Activated CD4-positive, alpha-beta T cell treated with anti-CD3 and anti-CD28 coated beads for 36 hours (primary cell): ENCODE data around the gene YWHAB. TPM values are rescaled to one million over a fixed set of nuclear protein-coding genes. Genes with fewer than 3 reads are reported as not detected.

Experiments used
- ATAC-seq: fragments of 200-7000 bp; cut with Tn5 transposase; one replicate; pipeline ENCODE4 v1.10.0; 2021; ENCODE audit warnings: mild to moderate bottlenecking, moderate library complexity
- CTCF ChIA-PET: fragments of 350-600 bp; sonication (Branson Sonifier 250); formaldehyde crosslinking; loops from one replicate; lab custom pipeline; 2021; ENCODE audit warnings: antibody characterized with exemption; lab: Charles Lee
- POLR2A ChIA-PET: fragments of 350-600 bp; sonication (Branson Sonifier 250); formaldehyde crosslinking; loops from one replicate; lab custom pipeline; 2021; ENCODE audit warnings: antibody characterized with exemption, inconsistent platforms; lab: Charles Lee
- DNase-seq: peaks from one replicate; pipeline ENCODE4 v3.0.0-alpha.2; 2020
- H3K27ac Mint-ChIP-seq: one replicate; pipeline ENCODE4 v1.8.0; 2021; ENCODE audit warnings: mixed read lengths
- H3K27me3 Mint-ChIP-seq: one replicate; pipeline ENCODE4 v1.8.0; 2021; ENCODE audit warnings: mixed read lengths
- H3K36me3 Mint-ChIP-seq: one replicate; pipeline ENCODE4 v1.8.0; 2021; ENCODE audit warnings: low read depth, mixed read lengths
- H3K4me1 Mint-ChIP-seq: one replicate; pipeline ENCODE4 v1.8.0; 2021; ENCODE audit warnings: mixed read lengths
- H3K4me3 Mint-ChIP-seq: one replicate; pipeline ENCODE4 v1.8.0; 2021; ENCODE audit warnings: mild to moderate bottlenecking, moderate library complexity, mixed read lengths
- H3K9me3 Mint-ChIP-seq: one replicate; pipeline ENCODE4 v1.8.0; 2021; ENCODE audit warnings: low read depth, mixed read lengths
- intact Hi-C, 2 experiments: fragments of 100-400 bp; cut with DNase I in 1 of 2; cut with micrococcal nuclease in 1 of 2; formaldehyde crosslinking; loops; one replicate each; pipeline versions ENCODE4 v1.14.2 to v1.15.1; 2022 to 2024; cut with DNase I, micrococcal nuclease
- total RNA-seq, 2 experiments: library from RNA; stranded (reverse); gene quantifications; one replicate each; pipeline ENCODE4 v1.2.3, GENCODE V29; 2021

YWHAB gene
- total RNA-seq, 2 experiments from 2014 or later, result 273 to 326 TPM

GRCh38 chr20:44912189-44912588 lies 26.7 kb downstream of the YWHAB start:
- Mint-ChIP-seq H3K4me3 (no peak overlapping the region), H3K36me3 (peaks cover 51% of the 10 kb centered on the region), H3K9me3 (no peaks in the 10 kb centered on the region), H3K27ac (no peak overlapping the region), H3K27me3 (no peaks in the 10 kb centered on the region), H3K4me1 (peaks cover 36% of the 10 kb centered on the region)
- DNase-seq, result no peak
- intact Hi-C loops, result loop anchor here (1.0 to 5.0 kb wide), 3 partner anchors 55 to 200 kb away; partner anchors contain the start of gene STK4 (in 1 of the 2)
- ATAC-seq, result no peak
- POLR2A ChIA-PET, result no interaction called here
- CTCF ChIA-PET, result interaction anchor here (0.8 to 1.4 kb wide), 2 partner anchors 19 to 185 kb away, joined by 3 to 5 read pairs; no protein-coding TSS in a partner anchor

- H3K27ac Mint-ChIP-seq, result peak overlapping the region; percentile 17
- peak; percentile 61 for ATAC-seq
- no peaks in the 10 kb centered on the region for H3K27me3 Mint-ChIP-seq
- H3K4me3 Mint-ChIP-seq, result no peak overlapping the region
- H3K9me3 Mint-ChIP-seq, result no peaks in the 10 kb centered on the region
- intact Hi-C loops, result loop anchor here (5.0 kb wide), 2 partner anchors 52 to 197 kb away; partner anchors contain the start of gene STK4 (in 1 of the 2)
- POLR2A ChIA-PET, result interaction anchor here (0.5 kb wide), 1 partner anchor 10 kb away, joined by 7 read pairs; no protein-coding TSS in a partner anchor
- peak; percentile 48 for DNase-seq
- peaks cover 46% of the 10 kb centered on the region for H3K36me3 Mint-ChIP-seq
- CTCF ChIA-PET, result interaction anchor here (0.8 to 0.9 kb wide), 2 partner anchors 27 to 145 kb away, joined by 3 read pairs; no protein-coding TSS in a partner anchor
- H3K4me1 Mint-ChIP-seq, result peaks cover 26% of the 10 kb centered on the region
These were observed 29.4 kb downstream of the YWHAB start for GRCh38 chr20:44914924-44915323.

DNA sequence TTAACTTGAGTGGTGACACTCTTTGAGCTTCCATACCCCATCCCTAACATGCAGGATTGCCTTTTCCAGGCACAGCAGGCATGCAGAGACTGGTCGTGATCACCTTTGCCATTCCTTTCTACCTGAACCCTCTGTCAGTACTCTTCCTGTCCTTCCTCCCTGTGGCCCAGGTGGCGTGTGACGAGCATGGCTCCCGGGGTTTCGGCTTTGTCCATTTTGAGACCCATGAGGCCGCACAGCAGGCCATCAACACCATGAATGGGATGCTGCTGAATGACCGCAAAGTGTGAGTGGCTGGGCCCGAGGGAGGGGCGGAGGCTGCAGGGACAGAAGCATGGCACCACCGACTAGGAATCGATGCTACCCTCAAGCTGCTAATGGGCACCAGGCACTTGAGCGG lies 31.1 kb downstream of the YWHAB start:
- H3K9me3 Mint-ChIP-seq, result no peaks in the 10 kb centered on the region
- no peaks in the 10 kb centered on the region for H3K27me3 Mint-ChIP-seq
- H3K27ac Mint-ChIP-seq, result no peak overlapping the region
- DNase-seq (no peak), ATAC-seq (no peak)
- intact Hi-C loops, result no loop called here
- peaks cover 17% of the 10 kb centered on the region for H3K4me1 Mint-ChIP-seq
- peaks cover 49% of the 10 kb centered on the region for H3K36me3 Mint-ChIP-seq
- POLR2A ChIA-PET, result no interaction called here
- no peak overlapping the region for H3K4me3 Mint-ChIP-seq
- CTCF ChIA-PET, result interaction anchor here (1.3 kb wide), 1 partner anchor 8 kb away, joined by 3 read pairs; no protein-coding TSS in a partner anchor

- no peak for ATAC-seq
- POLR2A ChIA-PET, result no interaction called here
- peaks cover 44% of the 10 kb centered on the region for H3K36me3 Mint-ChIP-seq
- no peaks in the 10 kb centered on the region for H3K9me3 Mint-ChIP-seq
- no peaks in the 10 kb centered on the region for H3K27me3 Mint-ChIP-seq
- CTCF ChIA-PET, result interaction anchor here (0.6 to 1.6 kb wide), 4 partner anchors 9 to 696 kb away, joined by 3 to 5 read pairs (median 3); no protein-coding TSS in a partner anchor
- intact Hi-C loops, result no loop called here
- peaks cover 15% of the 10 kb centered on the region for H3K4me1 Mint-ChIP-seq
- H3K27ac Mint-ChIP-seq, result no peak overlapping the region
- no peak overlapping the region for H3K4me3 Mint-ChIP-seq
- DNase-seq, result no peak
These were observed 31.9 kb downstream of the YWHAB start for GRCh38 chr20:44917399-44917798.

GRCh38 chr20:44918342-44918741 lies 32.8 kb downstream of the YWHAB start:
- DNase-seq (no peak), ATAC-seq (no peak)
- H3K4me1 Mint-ChIP-seq, result peaks cover 15% of the 10 kb centered on the region
- peaks cover 39% of the 10 kb centered on the region for H3K36me3 Mint-ChIP-seq
- no peaks in the 10 kb centered on the region for H3K27me3 Mint-ChIP-seq
- no peak overlapping the region for H3K27ac Mint-ChIP-seq
- POLR2A ChIA-PET, result no interaction called here
- H3K9me3 Mint-ChIP-seq, result no peaks in the 10 kb centered on the region
- no peak overlapping the region for H3K4me3 Mint-ChIP-seq
- intact Hi-C loops, result no loop called here
- CTCF ChIA-PET, result interaction anchor here (0.6 to 1.6 kb wide), 2 partner anchors 23 to 24 kb away, joined by 3 to 5 read pairs; no protein-coding TSS in a partner anchor

- no peak for DNase-seq
- H3K27ac Mint-ChIP-seq, result no peak overlapping the region
- no peak for ATAC-seq
- H3K4me3 Mint-ChIP-seq, result no peak overlapping the region
- ChIA-PET POLR2A (no interaction called here), CTCF (no interaction called here)
- H3K36me3 Mint-ChIP-seq, result peaks cover 37% of the 10 kb centered on the region
- H3K27me3 Mint-ChIP-seq, result no peaks in the 10 kb centered on the region
- peaks cover 12% of the 10 kb centered on the region for H3K4me1 Mint-ChIP-seq
- no peaks in the 10 kb centered on the region for H3K9me3 Mint-ChIP-seq
- intact Hi-C loops, result no loop called here
These were observed 33.3 kb downstream of the YWHAB start for GRCh38 chr20:44918761-44919160.

DNA sequence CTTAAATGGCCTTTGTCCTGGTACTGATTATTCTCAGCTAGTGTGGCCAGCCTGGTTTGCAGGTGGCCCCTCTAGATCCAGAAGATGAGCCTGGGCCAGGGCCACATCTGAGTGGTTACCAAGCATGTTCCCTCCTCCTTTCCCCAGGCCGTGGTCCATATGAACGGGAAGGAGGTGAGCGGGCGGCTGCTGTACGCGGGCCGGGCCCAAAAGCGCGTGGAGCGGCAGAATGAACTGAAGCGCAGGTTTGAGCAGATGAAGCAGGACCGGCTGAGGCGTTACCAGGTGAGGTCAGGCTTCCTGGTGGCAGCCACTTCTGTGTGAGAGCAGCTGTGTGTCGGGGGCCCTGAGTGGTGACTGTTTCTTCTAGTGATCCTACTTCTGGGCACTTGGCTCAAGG lies 35.9 kb downstream of the YWHAB start:
- ATAC-seq (no peak), DNase-seq (no peak)
- H3K4me3 Mint-ChIP-seq, result no peak overlapping the region
- no peak overlapping the region for H3K27ac Mint-ChIP-seq
- H3K9me3 Mint-ChIP-seq, result no peaks in the 10 kb centered on the region
- H3K27me3 Mint-ChIP-seq, result no peaks in the 10 kb centered on the region
- H3K4me1 Mint-ChIP-seq, result no peaks in the 10 kb centered on the region
- ChIA-PET POLR2A (no interaction called here), CTCF (no interaction called here)
- H3K36me3 Mint-ChIP-seq, result peaks cover 36% of the 10 kb centered on the region
- intact Hi-C loops, result no loop called here

DNA sequence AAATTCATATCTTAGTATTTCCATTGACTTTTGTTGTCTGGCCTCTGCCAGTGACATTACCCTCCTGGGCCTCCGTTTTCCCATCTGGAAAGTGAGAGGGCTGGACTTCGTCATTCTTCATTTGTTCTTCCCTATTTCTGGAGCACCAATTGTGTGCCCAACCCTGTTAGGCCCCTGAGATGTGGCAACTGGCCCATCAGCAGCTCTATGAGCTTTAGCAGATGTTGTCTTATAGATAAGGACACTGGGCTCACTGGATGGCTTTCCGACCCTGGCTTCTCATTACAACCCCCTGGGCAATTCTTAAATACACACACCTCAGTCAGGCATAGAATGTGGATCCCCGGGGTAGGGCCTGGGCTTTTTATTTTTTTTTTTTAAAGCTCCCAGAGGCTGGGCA lies 39.0 kb downstream of the YWHAB start:
- H3K4me1 Mint-ChIP-seq, result no peaks in the 10 kb centered on the region
- ChIA-PET POLR2A (interaction anchor here (0.6 kb wide), 3 partner anchors 9 to 32 kb away, joined by 3 to 7 read pairs (median 4); no protein-coding TSS in a partner anchor), CTCF (interaction anchor here (1.4 to 1.6 kb wide), 2 partner anchors 22 to 23 kb away, joined by 4 read pairs; no protein-coding TSS in a partner anchor)
- no peak overlapping the region for H3K27ac Mint-ChIP-seq
- ATAC-seq (no peak), DNase-seq (no peak)
- intact Hi-C loops, result no loop called here
- peaks cover 25% of the 10 kb centered on the region for H3K36me3 Mint-ChIP-seq
- H3K27me3 Mint-ChIP-seq, result no peaks in the 10 kb centered on the region
- no peaks in the 10 kb centered on the region for H3K9me3 Mint-ChIP-seq
- no peak overlapping the region for H3K4me3 Mint-ChIP-seq

- POLR2A ChIA-PET, result no interaction called here
- H3K9me3 Mint-ChIP-seq, result no peaks in the 10 kb centered on the region
These were observed 43.1 kb downstream of the YWHAB start for GRCh38 chr20:44928595-44928994.

GRCh38 chr20:44930517-44931168 lies 45.1 kb downstream of the YWHAB start:
- Mint-ChIP-seq H3K27me3 (no peaks in the 10 kb centered on the region), H3K4me3 (no peak overlapping the region), H3K9me3 (no peaks in the 10 kb centered on the region), H3K36me3 (peaks cover 23% of the 10 kb centered on the region), H3K4me1 (no peaks in the 10 kb centered on the region), H3K27ac (no peak overlapping the region)
- ChIA-PET POLR2A (no interaction called here), CTCF (interaction anchor here (1.0 kb wide), 1 partner anchor 178 kb away, joined by 3 read pairs; no protein-coding TSS in a partner anchor)
- intact Hi-C loops, result no loop called here
- ATAC-seq (no peak), DNase-seq (no peak)

More at GRCh38 chr20:44928595-44928994, 43.1 kb downstream of the YWHAB start:
- CTCF ChIA-PET, result no interaction called here
- Mint-ChIP-seq H3K36me3 (peaks cover 30% of the 10 kb centered on the region), H3K4me1 (no peaks in the 10 kb centered on the region), H3K4me3 (no peak overlapping the region), H3K27ac (no peak overlapping the region), H3K27me3 (no peaks in the 10 kb centered on the region)
- ATAC-seq (no peak), DNase-seq (no peak)
- intact Hi-C loops, result no loop called here

GRCh38 chr20:44931911-44932310 lies 46.4 kb downstream of the YWHAB start:
- no peaks in the 10 kb centered on the region for H3K27me3 Mint-ChIP-seq
- CTCF ChIA-PET, result interaction anchor here (0.8 kb wide), 1 partner anchor 9 kb away, joined by 3 read pairs; no protein-coding TSS in a partner anchor
- no peak for ATAC-seq
- no peak for DNase-seq
- no peaks in the 10 kb centered on the region for H3K9me3 Mint-ChIP-seq
- H3K4me1 Mint-ChIP-seq, result no peaks in the 10 kb centered on the region
- H3K4me3 Mint-ChIP-seq, result no peak overlapping the region
- H3K27ac Mint-ChIP-seq, result no peak overlapping the region
- intact Hi-C loops, result no loop called here
- H3K36me3 Mint-ChIP-seq, result peaks cover 21% of the 10 kb centered on the region
- POLR2A ChIA-PET, result no interaction called here

GRCh38 chr20:44932916-44933315 lies 47.4 kb downstream of the YWHAB start:
- Mint-ChIP-seq H3K27ac (no peak overlapping the region), H3K36me3 (peaks cover 29% of the 10 kb centered on the region), H3K4me3 (no peak overlapping the region), H3K4me1 (no peaks in the 10 kb centered on the region), H3K27me3 (no peaks in the 10 kb centered on the region), H3K9me3 (no peaks in the 10 kb centered on the region)
- intact Hi-C loops, result no loop called here
- no peak for DNase-seq
- ChIA-PET POLR2A (no interaction called here), CTCF (no interaction called here)
- ATAC-seq, result no peak
